Ammon's horn (tissue), 1 donor: Measurements from ENCODE around the gene ARHGEF4.

Source experiments
- DNase-seq: peaks from one replicate; pipeline ENCODE4 v3.0.0-alpha.2; 2016; ENCODE audit warnings: low spot score

ARHGEF4 gene

GRCh38 chr2:131085646-131086045, 248.9 kb downstream of the ARHGEF4 start:
- DNase-seq, result no peak

- DNase-seq, result no peak
Measured at GRCh38 chr2:131092458-131093005, 255.8 kb downstream of the ARHGEF4 start.

- DNase-seq, result peak; percentile 87
Measured at GRCh38 chr2:131093006-131093695, 256.4 kb downstream of the ARHGEF4 start, which contains the start of gene FAM168B. Gene FAM168B, minus strand, starts transcription at chr2:131093460. Its CDS starts 10,814 bp downstream, at chr2:131082646.

GRCh38 chr2:131093696-131094462, 257.2 kb downstream of the ARHGEF4 start:
- peak; percentile 81 for DNase-seq

GRCh38 chr2:131094463-131095281, 258.0 kb downstream of the ARHGEF4 start:
- no peak for DNase-seq
